ENCODE results near the gene BICD2. TPM values are rescaled to one million over a fixed set of nuclear protein-coding genes. Genes with fewer than 3 reads are reported as not detected.

The BICD2 gene
- total RNA-seq, 1 donor: 40.6 TPM

DNA sequence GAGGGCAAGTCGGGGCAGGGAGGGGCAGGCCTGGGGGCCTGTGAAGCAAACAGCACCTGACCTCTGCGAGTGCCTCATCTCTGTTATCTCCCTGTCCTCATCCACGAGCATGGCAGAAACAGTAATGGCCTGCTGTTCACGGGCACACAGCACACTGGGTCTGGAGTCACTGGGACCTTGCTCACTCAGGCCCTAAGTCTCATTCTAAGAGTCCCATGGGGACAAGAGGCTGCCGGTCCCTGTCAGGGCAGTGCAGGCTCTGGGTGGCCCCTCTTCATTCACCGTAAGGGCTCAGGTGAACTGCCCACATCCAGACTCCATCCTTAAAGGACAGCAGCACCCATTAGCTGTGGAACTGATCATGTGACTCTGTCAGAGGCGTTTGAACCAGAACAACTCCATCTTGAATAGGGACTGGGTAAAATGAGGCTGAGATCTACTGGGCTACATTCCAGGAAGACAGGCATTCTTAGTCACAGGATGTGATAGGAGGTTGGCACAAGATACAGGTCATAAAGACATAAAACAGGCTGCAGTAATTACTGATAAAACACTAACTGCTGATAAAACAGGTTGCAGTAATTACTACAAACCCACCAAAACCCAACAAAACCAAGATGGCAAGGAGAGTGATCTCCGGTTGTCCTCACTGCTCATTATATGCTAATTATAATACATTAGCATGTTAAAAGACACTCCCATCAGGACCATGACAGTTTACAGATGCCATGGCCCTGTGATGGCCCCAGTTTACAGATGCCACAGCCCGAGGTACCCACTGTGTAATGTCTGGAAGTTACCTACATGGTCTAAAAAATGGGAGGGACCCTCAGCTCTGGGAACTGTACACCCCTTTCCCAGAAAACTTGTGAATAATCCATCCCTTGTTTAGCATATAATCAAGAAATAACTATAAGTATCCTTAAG, 28.7 kb downstream of the BICD2 start:
- no peak for TF ChIP-seq CTCF (IDR thresholded peaks at IDR 0.05; ENCODE audit: insufficient read depth, low read depth, low read length)

GRCh38 chr9:92734931-92735635, 29.6 kb downstream of the BICD2 start:
- no peak for TF ChIP-seq CTCF (IDR thresholded peaks at IDR 0.05; ENCODE audit: insufficient read depth, low read depth, low read length)
- DNase-seq (ENCODE audit: low read depth): no peak
- H3K4me3 ChIP-seq (ENCODE audit: low read depth, low read length): no peak overlapping the region

More for the DNA sequence above, 28.7 kb downstream of the BICD2 start:
- no peak for DNase-seq (ENCODE audit: low read depth)
- no peak overlapping the region for H3K4me3 ChIP-seq (ENCODE audit: low read depth, low read length)

DNA sequence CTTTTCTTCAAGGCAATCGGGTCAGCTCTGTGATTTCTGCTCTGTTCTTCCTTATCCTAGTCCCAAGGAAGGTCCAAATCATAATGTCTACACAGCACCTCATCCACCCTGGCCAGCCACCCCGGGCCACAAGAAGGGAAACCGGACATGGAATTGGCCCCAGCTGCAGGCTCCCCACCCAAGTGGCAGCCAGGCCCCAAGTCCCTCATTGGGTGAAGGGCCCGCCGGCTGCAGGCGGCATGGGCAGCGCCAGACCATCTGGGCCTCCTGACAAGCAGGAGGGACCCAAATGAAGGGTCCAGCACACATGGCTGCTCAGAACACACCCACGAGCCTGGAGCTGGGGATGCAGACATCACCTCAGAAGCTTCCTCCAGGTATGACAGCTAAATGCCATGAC, 33.7 kb downstream of the BICD2 start:
- H3K4me3 ChIP-seq (ENCODE audit: low read depth, low read length): no peak overlapping the region
- TF ChIP-seq CTCF (IDR thresholded peaks at IDR 0.05; ENCODE audit: insufficient read depth, low read depth, low read length): no peak
- DNase-seq (ENCODE audit: low read depth): no peak

- DNase-seq (ENCODE audit: low read depth): no peak
Measured at GRCh38 chr9:92729735-92730155, 34.9 kb downstream of the BICD2 start.

GRCh38 chr9:92728831-92729734, 35.5 kb downstream of the BICD2 start:
- peak; percentile 60 for DNase-seq (ENCODE audit: low read depth)
- TF ChIP-seq CTCF (IDR thresholded peaks at IDR 0.05; ENCODE audit: insufficient read depth, low read depth, low read length): peak; percentile 77
- H3K4me3 ChIP-seq (ENCODE audit: low read depth, low read length): no peak overlapping the region

More at GRCh38 chr9:92729735-92730155, 34.9 kb downstream of the BICD2 start:
- no peak for TF ChIP-seq CTCF (IDR thresholded peaks at IDR 0.05; ENCODE audit: insufficient read depth, low read depth, low read length)
- no peak overlapping the region for H3K4me3 ChIP-seq (ENCODE audit: low read depth, low read length)

All from fibroblast of villous mesenchyme (primary cell).